ENCODE results near the gene ALG14.
"Not testable (repeated sequence)": the region's sequence is repeated elsewhere in the genome, so short reads cannot be mapped to it uniquely, and the experiment has no call there.

The ALG14 gene

GRCh38 chr1:95005584-95005983, 67.2 kb downstream of the ALG14 start:
- DNase-seq: no peak

- no peak for DNase-seq
These were observed 68.7 kb downstream of the ALG14 start for GRCh38 chr1:95004013-95004412.

- no peak for DNase-seq
These were observed 69.4 kb downstream of the ALG14 start for GRCh38 chr1:95003433-95003738.

- no peak for DNase-seq
These were observed 70.0 kb downstream of the ALG14 start for GRCh38 chr1:95002540-95003432.

GRCh38 chr1:95002164-95002539, 70.6 kb downstream of the ALG14 start:
- DNase-seq: no peak

- DNase-seq: no peak
These were observed 73.2 kb downstream of the ALG14 start for GRCh38 chr1:94999456-95000131.

GRCh38 chr1:94998748-94999147, 74.0 kb downstream of the ALG14 start:
- DNase-seq: no peak

GRCh38 chr1:94998114-94998513, 74.6 kb downstream of the ALG14 start:
- no peak for DNase-seq

- DNase-seq: not testable (repeated sequence)
These were observed 77.2 kb downstream of the ALG14 start for GRCh38 chr1:94995536-94995935.

- DNase-seq: no peak
These were observed 77.9 kb downstream of the ALG14 start for GRCh38 chr1:94994805-94995204.

- no peak for DNase-seq
These were observed 78.7 kb downstream of the ALG14 start for GRCh38 chr1:94993931-94994645.

GRCh38 chr1:94992863-94993563, 79.7 kb downstream of the ALG14 start:
- DNase-seq: no peak

GRCh38 chr1:94992161-94992560, 80.6 kb downstream of the ALG14 start:
- DNase-seq: no peak

GRCh38 chr1:94989911-94990473, 82.8 kb downstream of the ALG14 start:
- no peak for DNase-seq

- DNase-seq: no peak
These were observed 83.4 kb downstream of the ALG14 start for GRCh38 chr1:94989398-94989797.

- DNase-seq: no peak
These were observed 84.4 kb downstream of the ALG14 start for GRCh38 chr1:94988356-94988755.

- DNase-seq: no peak
These were observed 86.0 kb downstream of the ALG14 start for GRCh38 chr1:94986783-94987182.

- DNase-seq: no peak
These were observed 89.5 kb downstream of the ALG14 start for GRCh38 chr1:94983171-94983739.

- no peak for DNase-seq
These were observed 90.4 kb downstream of the ALG14 start for GRCh38 chr1:94982398-94982797.

- DNase-seq: no peak
These were observed 91.2 kb downstream of the ALG14 start for GRCh38 chr1:94981575-94981973.

GRCh38 chr1:94980582-94981574, 91.9 kb downstream of the ALG14 start:
- DNase-seq: no peak

All from NCI-H774 (cell line).